ENCODE data around the gene CST3.

CST3 gene

DNA sequence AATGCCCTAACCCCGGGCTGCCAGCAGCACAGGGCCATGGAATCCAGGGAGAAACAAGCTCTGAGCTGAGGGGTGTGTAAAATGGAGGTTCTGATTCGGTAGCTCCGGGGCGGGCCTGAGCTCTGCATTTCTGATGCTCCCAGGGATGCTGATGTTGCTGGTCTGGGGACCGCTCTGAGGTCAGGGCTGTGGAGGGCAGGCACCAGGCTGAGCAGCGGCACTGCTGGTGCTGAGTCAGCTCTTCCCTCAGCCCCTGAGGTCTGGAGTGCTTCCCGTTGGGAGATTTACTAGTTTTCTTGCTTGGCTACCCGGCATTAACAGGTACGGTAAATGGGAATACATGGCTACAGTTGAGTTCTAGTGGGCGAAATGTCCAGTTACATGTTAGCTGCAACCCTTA lies 18.6 kb upstream of the CST3 start:
- Histone ChIP-seq H3K79me1 (ENCODE audit: low read length) (no peaks in the 10 kb centered on the region), H3K9ac (ENCODE audit: low read length) (no peak overlapping the region), H3K4ac (ENCODE audit: low read depth, low read length) (no peak overlapping the region), H3K56ac (ENCODE audit: low read length) (no peak overlapping the region), H2BK15ac (replicated peaks; ENCODE audit: low read depth) (no peak overlapping the region), H2BK120ac (ENCODE audit: low read depth, low read length) (no peak overlapping the region), H2AK5ac (ENCODE audit: low read length) (no peak overlapping the region), H3K27me3 (ENCODE audit: insufficient read depth, low read length, poor library complexity) (no peaks in the 10 kb centered on the region), H3K79me2 (ENCODE audit: control insufficient read depth, insufficient read depth, low read length) (no peaks in the 10 kb centered on the region), H3K23ac (ENCODE audit: low read length) (no peak overlapping the region), H3K4me2 (ENCODE audit: low read length) (no peak overlapping the region), H3K27ac (ENCODE audit: low read depth, low read length) (no peak overlapping the region), H3K4me1 (ENCODE audit: control insufficient read depth, low read depth, low read length) (no peaks in the 10 kb centered on the region), H3K36me3 (ENCODE audit: control insufficient read depth, insufficient read depth, low read length) (no peaks in the 10 kb centered on the region), H4K5ac (ENCODE audit: low read length) (no peak overlapping the region), H3K18ac (ENCODE audit: low read length) (no peak overlapping the region), H3K4me3 (ENCODE audit: low read length) (no peak overlapping the region), H2BK5ac (ENCODE audit: low read length) (no peak overlapping the region), H4K8ac (ENCODE audit: low read depth, low read length) (no peak overlapping the region)
- no peak for DNase-seq
- no CpG with 5 or more reads among the region's 10 CpGs for WGBS (ENCODE audit: extremely low coverage, insufficient coverage, low lambda C conversion rate)

- peak overlapping the region; percentile 17 for H3K56ac ChIP-seq (ENCODE audit: low read length)
- H3K27ac ChIP-seq (ENCODE audit: low read depth, low read length), result no peak overlapping the region
- H3K27me3 ChIP-seq (ENCODE audit: insufficient read depth, low read length, poor library complexity), result no peaks in the 10 kb centered on the region
Measured at GRCh38 chr20:23655491-23656211, 17.9 kb upstream of the CST3 start.

GRCh38 chr20:23654717-23655116 lies 17.0 kb upstream of the CST3 start:
- Histone ChIP-seq H4K5ac (ENCODE audit: low read length) (no peak overlapping the region), H3K79me2 (ENCODE audit: control insufficient read depth, insufficient read depth, low read length) (no peaks in the 10 kb centered on the region), H3K4me2 (ENCODE audit: low read length) (no peak overlapping the region), H3K27ac (ENCODE audit: low read depth, low read length) (no peak overlapping the region), H3K4me3 (ENCODE audit: low read length) (no peak overlapping the region), H3K9ac (ENCODE audit: low read length) (no peak overlapping the region), H3K79me1 (ENCODE audit: low read length) (no peaks in the 10 kb centered on the region), H3K4me1 (ENCODE audit: control insufficient read depth, low read depth, low read length) (no peaks in the 10 kb centered on the region), H3K18ac (ENCODE audit: low read length) (no peak overlapping the region), H2BK120ac (ENCODE audit: low read depth, low read length) (no peak overlapping the region), H2AK5ac (ENCODE audit: low read length) (no peak overlapping the region), H3K27me3 (ENCODE audit: insufficient read depth, low read length, poor library complexity) (no peaks in the 10 kb centered on the region), H4K8ac (ENCODE audit: low read depth, low read length) (no peak overlapping the region), H3K36me3 (ENCODE audit: control insufficient read depth, insufficient read depth, low read length) (no peaks in the 10 kb centered on the region), H3K23ac (ENCODE audit: low read length) (no peak overlapping the region), H3K56ac (ENCODE audit: low read length) (no peak overlapping the region), H2BK15ac (replicated peaks; ENCODE audit: low read depth) (no peak overlapping the region), H3K4ac (ENCODE audit: low read depth, low read length) (no peak overlapping the region), H2BK5ac (ENCODE audit: low read length) (no peak overlapping the region)
- WGBS (ENCODE audit: extremely low coverage, insufficient coverage, low lambda C conversion rate), result no CpG with 5 or more reads among the region's 4 CpGs
- no peak for DNase-seq

More at GRCh38 chr20:23655491-23656211, 17.9 kb upstream of the CST3 start:
- Histone ChIP-seq H4K5ac (ENCODE audit: low read length) (no peak overlapping the region), H4K8ac (ENCODE audit: low read depth, low read length) (no peak overlapping the region), H3K4me1 (ENCODE audit: control insufficient read depth, low read depth, low read length) (no peaks in the 10 kb centered on the region), H2AK5ac (ENCODE audit: low read length) (no peak overlapping the region), H2BK15ac (replicated peaks; ENCODE audit: low read depth) (no peak overlapping the region), H3K4ac (ENCODE audit: low read depth, low read length) (no peak overlapping the region), H3K79me2 (ENCODE audit: control insufficient read depth, insufficient read depth, low read length) (no peaks in the 10 kb centered on the region), H3K4me2 (ENCODE audit: low read length) (no peak overlapping the region), H3K36me3 (ENCODE audit: control insufficient read depth, insufficient read depth, low read length) (no peaks in the 10 kb centered on the region), H3K23ac (ENCODE audit: low read length) (no peak overlapping the region), H3K4me3 (ENCODE audit: low read length) (no peak overlapping the region), H3K9ac (ENCODE audit: low read length) (no peak overlapping the region), H3K79me1 (ENCODE audit: low read length) (no peaks in the 10 kb centered on the region), H3K18ac (ENCODE audit: low read length) (no peak overlapping the region), H2BK5ac (ENCODE audit: low read length) (no peak overlapping the region), H2BK120ac (ENCODE audit: low read depth, low read length) (no peak overlapping the region)
- no peak for DNase-seq
- WGBS (ENCODE audit: extremely low coverage, insufficient coverage, low lambda C conversion rate), result no CpG with 5 or more reads among the region's 23 CpGs

GRCh38 chr20:23654000-23654399 lies 16.2 kb upstream of the CST3 start:
- Histone ChIP-seq H3K36me3 (ENCODE audit: control insufficient read depth, insufficient read depth, low read length) (no peaks in the 10 kb centered on the region), H3K18ac (ENCODE audit: low read length) (no peak overlapping the region), H3K79me2 (ENCODE audit: control insufficient read depth, insufficient read depth, low read length) (no peaks in the 10 kb centered on the region), H2BK15ac (replicated peaks; ENCODE audit: low read depth) (no peak overlapping the region), H3K27ac (ENCODE audit: low read depth, low read length) (no peak overlapping the region), H2BK5ac (ENCODE audit: low read length) (no peak overlapping the region), H3K4ac (ENCODE audit: low read depth, low read length) (no peak overlapping the region), H4K5ac (ENCODE audit: low read length) (no peak overlapping the region), H3K4me2 (ENCODE audit: low read length) (no peak overlapping the region), H4K8ac (ENCODE audit: low read depth, low read length) (no peak overlapping the region), H3K27me3 (ENCODE audit: insufficient read depth, low read length, poor library complexity) (no peaks in the 10 kb centered on the region), H3K56ac (ENCODE audit: low read length) (no peak overlapping the region), H2AK5ac (ENCODE audit: low read length) (no peak overlapping the region), H3K9ac (ENCODE audit: low read length) (no peak overlapping the region), H3K4me1 (ENCODE audit: control insufficient read depth, low read depth, low read length) (no peaks in the 10 kb centered on the region), H3K79me1 (ENCODE audit: low read length) (no peaks in the 10 kb centered on the region), H3K4me3 (ENCODE audit: low read length) (no peak overlapping the region), H2BK120ac (ENCODE audit: low read depth, low read length) (no peak overlapping the region), H3K23ac (ENCODE audit: low read length) (no peak overlapping the region)
- no peak for DNase-seq
- no CpG with 5 or more reads among the region's 2 CpGs for WGBS (ENCODE audit: extremely low coverage, insufficient coverage, low lambda C conversion rate)

DNA sequence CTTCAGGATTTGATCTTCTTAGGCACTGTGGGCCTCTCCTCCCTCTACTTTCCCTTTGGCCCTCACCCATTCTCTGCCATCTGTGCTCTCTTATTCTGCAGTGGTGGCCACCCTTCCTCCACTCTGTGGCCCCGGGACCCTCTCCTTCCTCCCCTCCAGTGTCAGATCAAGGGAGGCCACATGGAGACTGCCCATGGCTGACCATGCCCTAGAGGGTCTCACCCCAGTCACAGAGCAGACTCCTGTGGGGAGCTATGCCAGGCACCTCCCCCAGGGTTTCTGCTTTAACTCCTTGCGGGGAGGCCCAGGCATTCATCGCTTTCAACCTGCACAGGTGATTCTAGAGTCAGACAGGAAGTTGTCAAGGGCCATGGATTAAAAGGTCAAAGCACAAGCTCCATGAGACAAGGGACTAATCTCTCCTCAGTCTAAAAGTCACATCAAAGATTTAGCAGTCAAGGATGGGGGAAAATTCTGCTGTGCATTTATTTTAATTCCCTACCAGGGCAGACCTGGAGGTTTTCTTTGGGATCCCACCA lies 15.7 kb upstream of the CST3 start:
- no peak overlapping the region for H3K4ac ChIP-seq (ENCODE audit: low read depth, low read length)
- H3K36me3 ChIP-seq (ENCODE audit: control insufficient read depth, insufficient read depth, low read length), result no peaks in the 10 kb centered on the region
- no peak overlapping the region for H3K4me3 ChIP-seq (ENCODE audit: low read length)
- no peaks in the 10 kb centered on the region for H3K4me1 ChIP-seq (ENCODE audit: control insufficient read depth, low read depth, low read length)
- DNase-seq, result no peak
- no CpG with 5 or more reads among the region's 3 CpGs for WGBS (ENCODE audit: extremely low coverage, insufficient coverage, low lambda C conversion rate)
- H2AK5ac ChIP-seq (ENCODE audit: low read length), result no peak overlapping the region
- no peaks in the 10 kb centered on the region for H3K79me2 ChIP-seq (ENCODE audit: control insufficient read depth, insufficient read depth, low read length)
- no peak overlapping the region for H3K27ac ChIP-seq (ENCODE audit: low read depth, low read length)
- no peak overlapping the region for H2BK5ac ChIP-seq (ENCODE audit: low read length)
- no peak overlapping the region for H2BK120ac ChIP-seq (ENCODE audit: low read depth, low read length)
- no peak overlapping the region for H3K9ac ChIP-seq (ENCODE audit: low read length)
- H4K5ac ChIP-seq (ENCODE audit: low read length), result no peak overlapping the region
- H3K4me2 ChIP-seq (ENCODE audit: low read length), result no peak overlapping the region
- H2BK15ac ChIP-seq (replicated peaks; ENCODE audit: low read depth), result no peak overlapping the region
- no peak overlapping the region for H3K56ac ChIP-seq (ENCODE audit: low read length)
- H3K23ac ChIP-seq (ENCODE audit: low read length), result no peak overlapping the region
- H4K8ac ChIP-seq (ENCODE audit: low read depth, low read length), result no peak overlapping the region
- no peaks in the 10 kb centered on the region for H3K79me1 ChIP-seq (ENCODE audit: low read length)
- no peaks in the 10 kb centered on the region for H3K27me3 ChIP-seq (ENCODE audit: insufficient read depth, low read length, poor library complexity)
- H3K18ac ChIP-seq (ENCODE audit: low read length), result no peak overlapping the region

- H3K56ac ChIP-seq (ENCODE audit: low read length), result no peak overlapping the region
- no peak overlapping the region for H2BK5ac ChIP-seq (ENCODE audit: low read length)
- H2BK120ac ChIP-seq (ENCODE audit: low read depth, low read length), result no peak overlapping the region
- no peaks in the 10 kb centered on the region for H3K36me3 ChIP-seq (ENCODE audit: control insufficient read depth, insufficient read depth, low read length)
- no peak overlapping the region for H4K8ac ChIP-seq (ENCODE audit: low read depth, low read length)
- no peak overlapping the region for H4K5ac ChIP-seq (ENCODE audit: low read length)
- no peak overlapping the region for H2AK5ac ChIP-seq (ENCODE audit: low read length)
- WGBS (ENCODE audit: extremely low coverage, insufficient coverage, low lambda C conversion rate), result no CpG with 5 or more reads among the region's 2 CpGs
- H3K23ac ChIP-seq (ENCODE audit: low read length), result no peak overlapping the region
- no peaks in the 10 kb centered on the region for H3K79me1 ChIP-seq (ENCODE audit: low read length)
- no peak overlapping the region for H2BK15ac ChIP-seq (replicated peaks; ENCODE audit: low read depth)
- H3K79me2 ChIP-seq (ENCODE audit: control insufficient read depth, insufficient read depth, low read length), result no peaks in the 10 kb centered on the region
- H3K4me2 ChIP-seq (ENCODE audit: low read length), result no peak overlapping the region
- H3K4me1 ChIP-seq (ENCODE audit: control insufficient read depth, low read depth, low read length), result no peaks in the 10 kb centered on the region
- no peaks in the 10 kb centered on the region for H3K27me3 ChIP-seq (ENCODE audit: insufficient read depth, low read length, poor library complexity)
- DNase-seq, result no peak
- H3K4ac ChIP-seq (ENCODE audit: low read depth, low read length), result no peak overlapping the region
- no peak overlapping the region for H3K4me3 ChIP-seq (ENCODE audit: low read length)
- no peak overlapping the region for H3K9ac ChIP-seq (ENCODE audit: low read length)
- no peak overlapping the region for H3K18ac ChIP-seq (ENCODE audit: low read length)
- H3K27ac ChIP-seq (ENCODE audit: low read depth, low read length), result no peak overlapping the region
Measured at GRCh38 chr20:23652926-23653325, 15.2 kb upstream of the CST3 start.

Measured in mesendoderm (in vitro differentiated cells).